ENCODE measurements around the gene MRPL12.

Gene MRPL12

GRCh38 chr17:81683208-81683583, 20.0 kb upstream of the MRPL12 start:
- Histone ChIP-seq H3K4me2 (ENCODE audit: insufficient read depth, low read length) (peak overlapping the region; percentile 79), H3K9ac (ENCODE audit: low read depth, low read length) (peak overlapping the region; percentile 97), H3K36me3 (ENCODE audit: insufficient read depth, low read length) (peaks cover 54% of the 10 kb centered on the region), H4K20me1 (ENCODE audit: insufficient read depth, low read length) (peaks cover 45% of the 10 kb centered on the region), H3K4me3 (ENCODE audit: low read depth in 1 of 2, low read length in 2 of 2) (peak overlapping the region; percentile 83 to 95), H3K4me1 (ENCODE audit: insufficient read depth, low read length) (peaks cover 46% of the 10 kb centered on the region), H3K9me3 (ENCODE audit: insufficient read depth, low read length, severe bottlenecking) (no peaks in the 10 kb centered on the region), H3K79me2 (ENCODE audit: insufficient read depth, low read length) (peaks cover 74% of the 10 kb centered on the region), H3K27me3 (ENCODE audit: insufficient read depth, low read length, poor library complexity) (no peaks in the 10 kb centered on the region), H3K27ac (ENCODE audit: low read length) (peak overlapping the region; percentile 86), H2AFZ (ENCODE audit: low read depth, low read length) (peak overlapping the region; percentile 90)
- no peak for TF ChIP-seq EZH2 (IDR thresholded peaks at IDR 0.05; ENCODE audit: borderline replicate concordance, low read depth, low read length, severe bottlenecking)
- no peak for TF ChIP-seq CTCF (IDR thresholded peaks at IDR 0.05; ENCODE audit: borderline replicate concordance, extremely low read depth, low read length, poor library complexity, severe bottlenecking)
- DNase-seq (no peak), ATAC-seq (ENCODE audit: insufficient read depth, low read depth) (peak; percentile 13)

GRCh38 chr17:81683584-81684441, 19.4 kb upstream of the MRPL12 start, which contains the start of the genes ARL16 and HGS:
Gene ARL16, minus strand, starts transcription at chr17:81683797. Its CDS starts 44 bp downstream, at chr17:81683753.
Gene HGS, plus strand, starts transcription at chr17:81684011. Its CDS starts 56 bp downstream, at chr17:81684067.
- H2AFZ ChIP-seq (ENCODE audit: low read depth, low read length): peak within 1 kb of the TSS; percentile 90

GRCh38 chr17:81684442-81684911, 18.7 kb upstream of the MRPL12 start:
- H3K4me3 ChIP-seq (ENCODE audit: low read depth in 1 of 2, low read length in 2 of 2): peak overlapping the region; percentile 83 to 95; a peak in 3 of 4 replicates
- H3K27ac ChIP-seq (ENCODE audit: low read length): peak overlapping the region; percentile 79
- no peaks in the 10 kb centered on the region for H3K9me3 ChIP-seq (ENCODE audit: insufficient read depth, low read length, severe bottlenecking)
- peaks cover 67% of the 10 kb centered on the region for H3K36me3 ChIP-seq (ENCODE audit: insufficient read depth, low read length)
- H3K9ac ChIP-seq (ENCODE audit: low read depth, low read length): peak overlapping the region; percentile 97
- no peak for DNase-seq
- peak overlapping the region; percentile 88 for H3K4me2 ChIP-seq (ENCODE audit: insufficient read depth, low read length)
- H3K79me2 ChIP-seq (ENCODE audit: insufficient read depth, low read length): peaks cover 87% of the 10 kb centered on the region
- no peak for ATAC-seq (ENCODE audit: insufficient read depth, low read depth)
- peak overlapping the region; percentile 67 for H2AFZ ChIP-seq (ENCODE audit: low read depth, low read length)
- peaks cover 58% of the 10 kb centered on the region for H4K20me1 ChIP-seq (ENCODE audit: insufficient read depth, low read length)
- H3K4me1 ChIP-seq (ENCODE audit: insufficient read depth, low read length): peaks cover 46% of the 10 kb centered on the region
- TF ChIP-seq EZH2 (IDR thresholded peaks at IDR 0.05; ENCODE audit: borderline replicate concordance, low read depth, low read length, severe bottlenecking): no peak
- no peak for TF ChIP-seq CTCF (IDR thresholded peaks at IDR 0.05; ENCODE audit: borderline replicate concordance, extremely low read depth, low read length, poor library complexity, severe bottlenecking)
- H3K27me3 ChIP-seq (ENCODE audit: insufficient read depth, low read length, poor library complexity): no peaks in the 10 kb centered on the region

More at GRCh38 chr17:81683584-81684441, 19.4 kb upstream of the MRPL12 start, which contains the start of the genes ARL16 and HGS:
- peak within 1 kb of the TSS; percentile 88 for H3K4me2 ChIP-seq (ENCODE audit: insufficient read depth, low read length)
- H3K27me3 ChIP-seq (ENCODE audit: insufficient read depth, low read length, poor library complexity): no peaks in the 10 kb centered on the region
- ATAC-seq (ENCODE audit: insufficient read depth, low read depth) (peak; percentile 96), DNase-seq (peak; percentile 99)
- H3K4me3 ChIP-seq (ENCODE audit: low read depth in 1 of 2, low read length in 2 of 2): peak within 1 kb of the TSS; percentile 83 to 95
- TF ChIP-seq CTCF (IDR thresholded peaks at IDR 0.05; ENCODE audit: borderline replicate concordance, extremely low read depth, low read length, poor library complexity, severe bottlenecking) (peak; percentile 10), EZH2 (IDR thresholded peaks at IDR 0.05; ENCODE audit: borderline replicate concordance, low read depth, low read length, severe bottlenecking) (no peak)
- H3K9me3 ChIP-seq (ENCODE audit: insufficient read depth, low read length, severe bottlenecking): no peaks in the 10 kb centered on the region
- H3K4me1 ChIP-seq (ENCODE audit: insufficient read depth, low read length): peaks cover 46% of the 10 kb centered on the region
- peak within 1 kb of the TSS; percentile 97 for H3K9ac ChIP-seq (ENCODE audit: low read depth, low read length)
- H3K27ac ChIP-seq (ENCODE audit: low read length): peak within 1 kb of the TSS; percentile 86
- H3K36me3 ChIP-seq (ENCODE audit: insufficient read depth, low read length): peaks cover 60% of the 10 kb centered on the region
- peaks cover 51% of the 10 kb centered on the region for H4K20me1 ChIP-seq (ENCODE audit: insufficient read depth, low read length)
- H3K79me2 ChIP-seq (ENCODE audit: insufficient read depth, low read length): peaks cover 81% of the 10 kb centered on the region
